DND-41 (cell line): Measurements from ENCODE around the gene GREM2.

Source experiments
- ATAC-seq: fragments of 200-7000 bp; cut with Tn5 transposase; 3 replicates; pipeline ENCODE4 v1.9.1; 2021; ENCODE audit warnings: low read depth; ENCODE audit not compliant: insufficient read depth
- DNase-seq: peaks from one replicate; pipeline ENCODE4 v3.0.0-alpha.2; 2020
- H2AFZ ChIP-seq: 2 replicates; pipeline ENCODE4 v1.6.0; 2012; ENCODE audit warnings: low read depth, low read length
- H3K27ac ChIP-seq: 2 replicates; pipeline ENCODE4 v1.5.1; 2012; ENCODE audit warnings: low read length, inconsistent platforms
- H3K27me3 ChIP-seq: fragments of 200-600 bp; sonication (generic); 2 replicates; pipeline ENCODE4 v1.6.0; 2012; ENCODE audit warnings: low read length, mild to moderate bottlenecking, inconsistent platforms; ENCODE audit not compliant: insufficient read depth, poor library complexity
- H3K36me3 ChIP-seq: 2 replicates; pipeline ENCODE4 v1.5.1; 2012; ENCODE audit warnings: low read length, inconsistent platforms; ENCODE audit not compliant: insufficient read depth
- H3K4me1 ChIP-seq: 2 replicates; pipeline ENCODE4 v1.5.1; 2012; ENCODE audit warnings: mild to moderate bottlenecking, low read length; ENCODE audit not compliant: insufficient read depth
- H3K4me2 ChIP-seq: 2 replicates; pipeline ENCODE4 v1.6.0; 2012; ENCODE audit warnings: mild to moderate bottlenecking, moderate library complexity, low read length, inconsistent platforms; ENCODE audit not compliant: insufficient read depth
- H3K4me3 ChIP-seq, 2 experiments: fragments of 200-600 bp in 1 of 2; shearing (Covaris generic) in 1 of 2; 2 replicates each; pipeline ENCODE4 v1.5.1; 2012 to 2016; ENCODE audit warnings: inconsistent platforms in 2 of 2, low read length in 2 of 2, mild to moderate bottlenecking in 2 of 2, low read depth in 1 of 2, moderate library complexity in 1 of 2
- H3K79me2 ChIP-seq: 2 replicates; pipeline ENCODE4 v1.6.0; 2012; ENCODE audit warnings: low read length, inconsistent platforms; ENCODE audit not compliant: insufficient read depth
- H3K9ac ChIP-seq: 2 replicates; pipeline ENCODE4 v1.6.0; 2012; ENCODE audit warnings: low read depth, mild to moderate bottlenecking, inconsistent platforms, low read length, moderate library complexity
- H3K9me3 ChIP-seq: 2 replicates; pipeline ENCODE4 v1.5.1; 2012; ENCODE audit warnings: low read length, moderate library complexity, mild to moderate bottlenecking, inconsistent platforms; ENCODE audit not compliant: insufficient read depth, severe bottlenecking
- H4K20me1 ChIP-seq: 2 replicates; pipeline ENCODE4 v1.6.0; 2012; ENCODE audit warnings: low read length; ENCODE audit not compliant: insufficient read depth
- EZH2 ChIP-seq: IDR thresholded peaks from 3 replicates; pipeline ENCODE4 v1.6.1; 2012; ENCODE audit warnings: borderline replicate concordance, low read depth, mild to moderate bottlenecking, moderate library complexity, low read length, inconsistent platforms; ENCODE audit not compliant: severe bottlenecking
- TF ChIP-seq, protein P1 (sequence below): IDR thresholded peaks from 2 replicates; pipeline ENCODE4 v1.5.1; 2012; ENCODE audit warnings: borderline replicate concordance, low read length, moderate library complexity, mild to moderate bottlenecking; ENCODE audit not compliant: poor library complexity, severe bottlenecking; ENCODE audit errors: extremely low read depth

The GREM2 gene

DNA sequence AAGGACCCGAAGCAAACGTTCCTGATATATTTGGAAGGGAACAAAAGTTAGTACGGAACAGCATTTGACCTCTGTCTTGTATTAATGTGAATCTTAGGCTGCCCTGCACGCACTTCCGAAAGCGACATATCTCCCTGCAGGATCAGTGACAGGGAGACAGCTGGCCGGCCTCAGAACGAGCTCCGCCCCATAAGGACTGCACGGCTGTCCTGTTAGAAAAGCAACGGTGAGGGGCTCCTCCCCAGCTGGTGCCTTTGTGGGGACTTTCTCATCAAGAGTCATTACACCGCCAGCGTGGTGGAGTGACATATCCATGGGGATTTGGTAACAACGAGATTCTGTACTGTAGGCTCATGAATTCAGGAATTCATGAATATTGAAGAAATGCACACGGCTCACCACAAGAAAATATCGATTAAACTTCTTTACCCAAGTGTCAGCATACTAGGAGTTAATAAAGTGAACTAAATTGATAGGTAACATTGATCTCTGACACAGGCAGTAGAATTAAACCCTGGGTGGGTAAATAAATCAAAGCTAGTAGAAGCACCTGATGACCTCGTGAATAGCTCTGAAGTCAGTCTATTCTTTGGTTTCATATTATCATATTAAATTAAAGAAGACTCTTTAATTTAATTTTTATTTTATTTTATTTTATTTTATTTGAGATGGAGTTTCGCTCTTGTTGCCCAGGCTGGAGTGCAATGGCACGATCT, 8.1 kb upstream of the GREM2 start:
- TF ChIP-seq EZH2: no peak
- TF ChIP-seq, protein P1, sequence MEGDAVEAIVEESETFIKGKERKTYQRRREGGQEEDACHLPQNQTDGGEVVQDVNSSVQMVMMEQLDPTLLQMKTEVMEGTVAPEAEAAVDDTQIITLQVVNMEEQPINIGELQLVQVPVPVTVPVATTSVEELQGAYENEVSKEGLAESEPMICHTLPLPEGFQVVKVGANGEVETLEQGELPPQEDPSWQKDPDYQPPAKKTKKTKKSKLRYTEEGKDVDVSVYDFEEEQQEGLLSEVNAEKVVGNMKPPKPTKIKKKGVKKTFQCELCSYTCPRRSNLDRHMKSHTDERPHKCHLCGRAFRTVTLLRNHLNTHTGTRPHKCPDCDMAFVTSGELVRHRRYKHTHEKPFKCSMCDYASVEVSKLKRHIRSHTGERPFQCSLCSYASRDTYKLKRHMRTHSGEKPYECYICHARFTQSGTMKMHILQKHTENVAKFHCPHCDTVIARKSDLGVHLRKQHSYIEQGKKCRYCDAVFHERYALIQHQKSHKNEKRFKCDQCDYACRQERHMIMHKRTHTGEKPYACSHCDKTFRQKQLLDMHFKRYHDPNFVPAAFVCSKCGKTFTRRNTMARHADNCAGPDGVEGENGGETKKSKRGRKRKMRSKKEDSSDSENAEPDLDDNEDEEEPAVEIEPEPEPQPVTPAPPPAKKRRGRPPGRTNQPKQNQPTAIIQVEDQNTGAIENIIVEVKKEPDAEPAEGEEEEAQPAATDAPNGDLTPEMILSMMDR: no peak
- no peak overlapping the region for H2AFZ ChIP-seq
- ATAC-seq: no peak
- H3K4me1 ChIP-seq: peaks cover 10% of the 10 kb centered on the region
- H3K27ac ChIP-seq: no peak overlapping the region
- no peaks in the 10 kb centered on the region for H3K36me3 ChIP-seq
- no peak overlapping the region for H3K4me2 ChIP-seq
- no peaks in the 10 kb centered on the region for H3K9me3 ChIP-seq
- H3K27me3 ChIP-seq: no peaks in the 10 kb centered on the region
- no peak overlapping the region for H3K4me3 ChIP-seq
- no peak for DNase-seq
- H3K79me2 ChIP-seq: no peaks in the 10 kb centered on the region
- no peaks in the 10 kb centered on the region for H4K20me1 ChIP-seq
- no peak overlapping the region for H3K9ac ChIP-seq

DNA sequence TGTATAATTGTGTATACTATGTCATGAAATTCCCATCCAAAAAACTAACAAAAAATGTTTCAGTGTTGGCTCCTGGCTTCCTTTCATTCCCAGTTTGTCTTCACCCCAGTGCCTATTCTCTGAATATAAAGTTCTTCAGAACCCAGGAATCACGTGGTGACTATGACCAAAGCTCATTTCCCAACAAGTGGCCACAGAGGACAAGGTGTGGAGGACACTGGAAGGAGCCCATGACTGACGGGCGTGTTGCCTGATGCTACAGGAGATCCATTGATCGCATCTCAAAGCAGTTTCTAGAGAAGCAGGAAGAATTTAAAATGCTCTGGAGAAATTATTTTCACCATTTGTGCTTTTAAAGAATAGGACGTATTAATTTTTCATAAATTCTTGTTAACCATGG, 7.4 kb upstream of the GREM2 start:
- TF ChIP-seq EZH2: no peak
- TF ChIP-seq, protein P1: no peak
- H3K27me3 ChIP-seq: no peaks in the 10 kb centered on the region
- no peaks in the 10 kb centered on the region for H4K20me1 ChIP-seq
- no peaks in the 10 kb centered on the region for H3K9me3 ChIP-seq
- ATAC-seq: no peak
- DNase-seq: no peak
- no peaks in the 10 kb centered on the region for H3K36me3 ChIP-seq
- no peak overlapping the region for H3K27ac ChIP-seq
- H3K79me2 ChIP-seq: no peaks in the 10 kb centered on the region
- no peak overlapping the region for H3K4me2 ChIP-seq
- no peak overlapping the region for H2AFZ ChIP-seq
- H3K9ac ChIP-seq: no peak overlapping the region
- H3K4me1 ChIP-seq: peaks cover 15% of the 10 kb centered on the region
- H3K4me3 ChIP-seq: no peak overlapping the region

DNA sequence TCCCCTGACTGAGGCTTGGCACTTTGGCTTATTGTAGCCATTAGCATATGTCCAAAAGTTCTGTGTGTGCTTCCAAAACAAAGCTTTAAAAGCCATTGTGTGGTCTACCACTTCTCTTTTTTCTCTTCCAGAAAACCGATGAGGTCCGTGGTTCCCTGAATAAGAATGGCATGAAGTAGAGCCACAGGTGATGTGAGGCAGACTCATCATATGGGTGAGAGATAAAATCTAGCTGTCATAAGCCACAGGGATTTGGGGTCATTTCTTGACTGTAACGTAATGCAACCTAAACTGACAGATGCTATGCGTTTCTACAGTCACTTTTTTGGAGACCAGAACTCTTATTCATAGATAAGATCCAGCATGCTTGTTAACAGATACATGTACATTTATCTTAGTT, 7.0 kb upstream of the GREM2 start:
- Histone ChIP-seq H2AFZ (no peak overlapping the region), H3K27ac (no peak overlapping the region), H3K4me3 (no peak overlapping the region), H3K36me3 (no peaks in the 10 kb centered on the region), H3K4me1 (peaks cover 19% of the 10 kb centered on the region), H3K9ac (no peak overlapping the region), H3K79me2 (no peaks in the 10 kb centered on the region), H3K27me3 (no peaks in the 10 kb centered on the region), H3K9me3 (no peaks in the 10 kb centered on the region), H4K20me1 (no peaks in the 10 kb centered on the region), H3K4me2 (no peak overlapping the region)
- TF ChIP-seq, protein P1: no peak
- TF ChIP-seq EZH2: no peak
- peak; percentile 89 for ATAC-seq
- peak; percentile 46 for DNase-seq
